ENCODE data around the gene ERBB4.

Gene ERBB4

GRCh38 chr2:212535996-212536816 is 2.4 kb downstream of the ERBB4 start:
- TF ChIP-seq, protein P1, sequence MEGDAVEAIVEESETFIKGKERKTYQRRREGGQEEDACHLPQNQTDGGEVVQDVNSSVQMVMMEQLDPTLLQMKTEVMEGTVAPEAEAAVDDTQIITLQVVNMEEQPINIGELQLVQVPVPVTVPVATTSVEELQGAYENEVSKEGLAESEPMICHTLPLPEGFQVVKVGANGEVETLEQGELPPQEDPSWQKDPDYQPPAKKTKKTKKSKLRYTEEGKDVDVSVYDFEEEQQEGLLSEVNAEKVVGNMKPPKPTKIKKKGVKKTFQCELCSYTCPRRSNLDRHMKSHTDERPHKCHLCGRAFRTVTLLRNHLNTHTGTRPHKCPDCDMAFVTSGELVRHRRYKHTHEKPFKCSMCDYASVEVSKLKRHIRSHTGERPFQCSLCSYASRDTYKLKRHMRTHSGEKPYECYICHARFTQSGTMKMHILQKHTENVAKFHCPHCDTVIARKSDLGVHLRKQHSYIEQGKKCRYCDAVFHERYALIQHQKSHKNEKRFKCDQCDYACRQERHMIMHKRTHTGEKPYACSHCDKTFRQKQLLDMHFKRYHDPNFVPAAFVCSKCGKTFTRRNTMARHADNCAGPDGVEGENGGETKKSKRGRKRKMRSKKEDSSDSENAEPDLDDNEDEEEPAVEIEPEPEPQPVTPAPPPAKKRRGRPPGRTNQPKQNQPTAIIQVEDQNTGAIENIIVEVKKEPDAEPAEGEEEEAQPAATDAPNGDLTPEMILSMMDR (IDR thresholded peaks at IDR 0.05; ENCODE audit: low read depth, low read length, missing control alignments), result no peak
- DNase-seq (ENCODE audit: extremely low read depth, low read depth), result no peak
- H3K4me3 ChIP-seq (replicated peaks; ENCODE audit: low read depth, low read length), result no peak overlapping the region

GRCh38 chr2:212534336-212534735 is 4.3 kb downstream of the ERBB4 start:
- TF ChIP-seq, protein P1 (IDR thresholded peaks at IDR 0.05; ENCODE audit: low read depth, low read length, missing control alignments), result no peak
- H3K4me3 ChIP-seq (replicated peaks; ENCODE audit: low read depth, low read length), result no peak overlapping the region
- DNase-seq (ENCODE audit: extremely low read depth, low read depth), result no peak

DNA sequence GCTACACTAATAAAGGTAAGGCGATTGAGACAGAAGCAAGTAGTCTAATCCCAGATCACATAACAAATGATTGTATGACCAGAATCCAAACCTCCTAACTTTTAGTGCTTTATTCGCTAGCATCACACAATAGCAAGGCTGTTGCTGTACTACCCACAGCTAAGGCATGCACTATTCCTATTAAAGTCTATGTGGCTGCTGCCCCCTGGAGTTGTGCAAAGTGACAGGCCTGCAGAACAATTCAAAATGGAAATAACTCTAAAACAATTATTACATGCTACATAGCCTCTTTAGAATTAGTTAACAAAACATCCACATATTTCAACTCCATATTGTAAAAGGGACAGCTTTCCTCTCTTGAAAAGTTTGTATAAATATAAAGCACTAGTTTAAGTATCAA is 6.0 kb downstream of the ERBB4 start:
- no peak for DNase-seq (ENCODE audit: extremely low read depth, low read depth)
- H3K4me3 ChIP-seq (replicated peaks; ENCODE audit: low read depth, low read length), result no peak overlapping the region
- TF ChIP-seq, protein P1 (IDR thresholded peaks at IDR 0.05; ENCODE audit: low read depth, low read length, missing control alignments), result no peak

- no peak for DNase-seq (ENCODE audit: extremely low read depth, low read depth)
- no peak overlapping the region for H3K4me3 ChIP-seq (replicated peaks; ENCODE audit: low read depth, low read length)
- TF ChIP-seq, protein P1 (IDR thresholded peaks at IDR 0.05; ENCODE audit: low read depth, low read length, missing control alignments), result no peak
These were observed 6.5 kb downstream of the ERBB4 start for GRCh38 chr2:212532087-212532486.

- no peak for DNase-seq (ENCODE audit: extremely low read depth, low read depth)
- H3K4me3 ChIP-seq (replicated peaks; ENCODE audit: low read depth, low read length), result no peak overlapping the region
- TF ChIP-seq, protein P1 (IDR thresholded peaks at IDR 0.05; ENCODE audit: low read depth, low read length, missing control alignments), result no peak
These were observed 7.1 kb downstream of the ERBB4 start for GRCh38 chr2:212531499-212531898.

- DNase-seq (ENCODE audit: extremely low read depth, low read depth), result no peak
- H3K4me3 ChIP-seq (replicated peaks; ENCODE audit: low read depth, low read length), result no peak overlapping the region
- TF ChIP-seq, protein P1 (IDR thresholded peaks at IDR 0.05; ENCODE audit: low read depth, low read length, missing control alignments), result no peak
These were observed 7.6 kb downstream of the ERBB4 start for GRCh38 chr2:212530991-212531390.
